ENCODE measurements around the gene EFEMP1. TPM values are rescaled to one million over a fixed set of nuclear protein-coding genes. Genes with fewer than 3 reads are reported as not detected.

EFEMP1 gene
- total and polyA plus RNA-seq, 7 experiments from 2014 or later: not detected

- ChIA-PET CTCF (no interaction called here), POLR2A (no interaction called here)
- H3K4me1 ChIP-seq (ENCODE audit: control insufficient read depth in 2 of 2, insufficient read depth in 2 of 2, low read length in 2 of 2): no peaks in the 10 kb centered on the region
- Mint-ChIP-seq H3K27ac (no peak overlapping the region), H3K4me3 (no peak overlapping the region), H3K4me1 (peaks cover 0 to 1% (median 0%) of the 10 kb centered on the region in 7 donors), H3K36me3 (no peaks in the 10 kb centered on the region), H3K27me3 (peaks cover 0 to 29% (median 8%) of the 10 kb centered on the region in 5 donors), H3K9me3 (peaks cover 0 to 7% (median 0%) of the 10 kb centered on the region in 11 donors)
- H3K4me3 ChIP-seq (ENCODE audit: low read length): no peak overlapping the region
- intact Hi-C loops (cut with micrococcal nuclease): no loop called here
- H3K27ac ChIP-seq (ENCODE audit: low read depth, low read length): no peak overlapping the region
- no peaks in the 10 kb centered on the region for H3K36me3 ChIP-seq (ENCODE audit: control insufficient read depth in 2 of 3, insufficient read depth in 3 of 3, low read length in 3 of 3)
- H3K9me3 ChIP-seq (ENCODE audit: control insufficient read depth in 2 of 3, low read length in 3 of 3): no peaks in the 10 kb centered on the region
- H3K27me3 ChIP-seq (ENCODE audit: control insufficient read depth in 2 of 2, insufficient read depth in 2 of 2, low read length in 2 of 2): no peaks in the 10 kb centered on the region
- DNase-seq (no peak), ATAC-seq (no peak)
Measured at GRCh38 chr2:55949613-55950012, 26.0 kb upstream of the EFEMP1 start.

GRCh38 chr2:55949211-55949610 lies 25.6 kb upstream of the EFEMP1 start:
- H3K36me3 Mint-ChIP-seq: no peaks in the 10 kb centered on the region

GRCh38 chr2:55948176-55948923 lies 24.8 kb upstream of the EFEMP1 start:
- H3K4me1 Mint-ChIP-seq: peaks cover 0 to 1% (median 0%) of the 10 kb centered on the region in 7 donors
- Histone ChIP-seq H3K4me3 (ENCODE audit: low read length) (no peak overlapping the region), H3K36me3 (ENCODE audit: control insufficient read depth in 2 of 3, insufficient read depth in 3 of 3, low read length in 3 of 3) (no peaks in the 10 kb centered on the region), H3K4me1 (ENCODE audit: control insufficient read depth in 2 of 2, insufficient read depth in 2 of 2, low read length in 2 of 2) (no peaks in the 10 kb centered on the region), H3K27me3 (ENCODE audit: control insufficient read depth in 2 of 2, insufficient read depth in 2 of 2, low read length in 2 of 2) (no peaks in the 10 kb centered on the region), H3K27ac (ENCODE audit: low read depth, low read length) (no peak overlapping the region), H3K9me3 (ENCODE audit: control insufficient read depth in 2 of 3, low read length in 3 of 3) (no peaks in the 10 kb centered on the region)
- H3K4me3 Mint-ChIP-seq: no peak overlapping the region
- no peak overlapping the region for H3K27ac Mint-ChIP-seq
- H3K36me3 Mint-ChIP-seq: no peaks in the 10 kb centered on the region
- H3K9me3 Mint-ChIP-seq: peaks cover 0 to 7% (median 0%) of the 10 kb centered on the region in 11 donors
- peaks cover 0 to 31% (median 8%) of the 10 kb centered on the region in 5 donors for H3K27me3 Mint-ChIP-seq
- intact Hi-C loops (cut with micrococcal nuclease): no loop called here
- DNase-seq (no peak), ATAC-seq (no peak)
- CTCF ChIA-PET: no interaction called here
- POLR2A ChIA-PET: no interaction called here

More at GRCh38 chr2:55949211-55949610, 25.6 kb upstream of the EFEMP1 start:
- Histone ChIP-seq H3K27me3 (ENCODE audit: control insufficient read depth in 2 of 2, insufficient read depth in 2 of 2, low read length in 2 of 2) (no peaks in the 10 kb centered on the region), H3K36me3 (ENCODE audit: control insufficient read depth in 2 of 3, insufficient read depth in 3 of 3, low read length in 3 of 3) (no peaks in the 10 kb centered on the region), H3K4me3 (ENCODE audit: low read length) (no peak overlapping the region), H3K27ac (ENCODE audit: low read depth, low read length) (no peak overlapping the region), H3K4me1 (ENCODE audit: control insufficient read depth in 2 of 2, insufficient read depth in 2 of 2, low read length in 2 of 2) (no peaks in the 10 kb centered on the region), H3K9me3 (ENCODE audit: control insufficient read depth in 2 of 3, low read length in 3 of 3) (no peaks in the 10 kb centered on the region)
- no peak overlapping the region for H3K27ac Mint-ChIP-seq
- ChIA-PET CTCF (no interaction called here), POLR2A (no interaction called here)
- peaks cover 0 to 7% (median 0%) of the 10 kb centered on the region in 11 donors for H3K9me3 Mint-ChIP-seq
- peaks cover 0 to 29% (median 8%) of the 10 kb centered on the region in 5 donors for H3K27me3 Mint-ChIP-seq
- H3K4me1 Mint-ChIP-seq: peaks cover 0 to 1% (median 0%) of the 10 kb centered on the region in 7 donors
- H3K4me3 Mint-ChIP-seq: no peak overlapping the region
- ATAC-seq: no peak
- no peak for DNase-seq
- intact Hi-C loops (cut with micrococcal nuclease): no loop called here

GRCh38 chr2:55947752-55948151 lies 24.2 kb upstream of the EFEMP1 start:
- CTCF ChIA-PET: no interaction called here
- peaks cover 0 to 1% (median 0%) of the 10 kb centered on the region in 7 donors for H3K4me1 Mint-ChIP-seq
- Histone ChIP-seq H3K36me3 (ENCODE audit: control insufficient read depth in 2 of 3, insufficient read depth in 3 of 3, low read length in 3 of 3) (no peaks in the 10 kb centered on the region), H3K4me1 (ENCODE audit: control insufficient read depth in 2 of 2, insufficient read depth in 2 of 2, low read length in 2 of 2) (no peaks in the 10 kb centered on the region), H3K27me3 (ENCODE audit: control insufficient read depth in 2 of 2, insufficient read depth in 2 of 2, low read length in 2 of 2) (no peaks in the 10 kb centered on the region), H3K9me3 (ENCODE audit: control insufficient read depth in 2 of 3, low read length in 3 of 3) (no peaks in the 10 kb centered on the region), H3K27ac (ENCODE audit: low read depth, low read length) (no peak overlapping the region), H3K4me3 (ENCODE audit: low read length) (no peak overlapping the region)
- ATAC-seq (no peak), DNase-seq (no peak)
- H3K9me3 Mint-ChIP-seq: peaks cover 0 to 7% (median 0%) of the 10 kb centered on the region in 11 donors
- H3K4me3 Mint-ChIP-seq: no peak overlapping the region
- intact Hi-C loops (cut with micrococcal nuclease): no loop called here
- no peaks in the 10 kb centered on the region for H3K36me3 Mint-ChIP-seq
- POLR2A ChIA-PET: no interaction called here
- peaks cover 0 to 31% (median 8%) of the 10 kb centered on the region in 5 donors for H3K27me3 Mint-ChIP-seq
- H3K27ac Mint-ChIP-seq: no peak overlapping the region

- intact Hi-C loops (cut with micrococcal nuclease): no loop called here
- no peak overlapping the region for H3K27ac ChIP-seq (ENCODE audit: low read depth, low read length)
- ChIA-PET CTCF (no interaction called here), POLR2A (no interaction called here)
- no peaks in the 10 kb centered on the region for H3K27me3 ChIP-seq (ENCODE audit: control insufficient read depth in 2 of 2, insufficient read depth in 2 of 2, low read length in 2 of 2)
- Mint-ChIP-seq H3K27ac (no peak overlapping the region), H3K9me3 (peaks cover 0 to 7% (median 0%) of the 10 kb centered on the region in 11 donors), H3K4me1 (no peaks in the 10 kb centered on the region), H3K36me3 (no peaks in the 10 kb centered on the region), H3K4me3 (no peak overlapping the region), H3K27me3 (peaks cover 0 to 26% (median 8%) of the 10 kb centered on the region in 5 donors)
- H3K4me1 ChIP-seq (ENCODE audit: control insufficient read depth in 2 of 2, insufficient read depth in 2 of 2, low read length in 2 of 2): no peaks in the 10 kb centered on the region
- DNase-seq (no peak), ATAC-seq (no peak)
- H3K4me3 ChIP-seq (ENCODE audit: low read length): no peak overlapping the region
- H3K9me3 ChIP-seq (ENCODE audit: control insufficient read depth in 2 of 3, low read length in 3 of 3): no peaks in the 10 kb centered on the region
- H3K36me3 ChIP-seq (ENCODE audit: control insufficient read depth in 2 of 3, insufficient read depth in 3 of 3, low read length in 3 of 3): no peaks in the 10 kb centered on the region
Measured at GRCh38 chr2:55946793-55947192, 23.2 kb upstream of the EFEMP1 start.

- Mint-ChIP-seq H3K9me3 (peaks cover 0 to 2% (median 0%) of the 10 kb centered on the region in 11 donors), H3K4me3 (no peak overlapping the region), H3K27me3 (peaks cover 0 to 12% (median 5%) of the 10 kb centered on the region in 5 donors), H3K36me3 (no peaks in the 10 kb centered on the region), H3K27ac (no peak overlapping the region), H3K4me1 (no peaks in the 10 kb centered on the region)
- H3K27ac ChIP-seq (ENCODE audit: low read depth, low read length): no peak overlapping the region
- intact Hi-C loops (cut with micrococcal nuclease): no loop called here
- H3K9me3 ChIP-seq (ENCODE audit: control insufficient read depth in 2 of 3, low read length in 3 of 3): no peaks in the 10 kb centered on the region
- H3K36me3 ChIP-seq (ENCODE audit: control insufficient read depth in 2 of 3, insufficient read depth in 3 of 3, low read length in 3 of 3): no peaks in the 10 kb centered on the region
- ATAC-seq (no peak), DNase-seq (no peak)
- no peaks in the 10 kb centered on the region for H3K27me3 ChIP-seq (ENCODE audit: control insufficient read depth in 2 of 2, insufficient read depth in 2 of 2, low read length in 2 of 2)
- no peaks in the 10 kb centered on the region for H3K4me1 ChIP-seq (ENCODE audit: control insufficient read depth in 2 of 2, insufficient read depth in 2 of 2, low read length in 2 of 2)
- H3K4me3 ChIP-seq (ENCODE audit: low read length): no peak overlapping the region
- ChIA-PET CTCF (no interaction called here), POLR2A (no interaction called here)
Measured at GRCh38 chr2:55943466-55943865, 19.9 kb upstream of the EFEMP1 start.

GRCh38 chr2:55936351-55936750 lies 12.8 kb upstream of the EFEMP1 start:
- Mint-ChIP-seq H3K27ac (no peak overlapping the region), H3K9me3 (peaks cover 0 to 5% (median 0%) of the 10 kb centered on the region in 11 donors), H3K36me3 (no peaks in the 10 kb centered on the region), H3K4me3 (no peak overlapping the region), H3K4me1 (no peaks in the 10 kb centered on the region), H3K27me3 (peaks cover 0 to 14% (median 4%) of the 10 kb centered on the region in 5 donors)
- CTCF ChIA-PET: no interaction called here
- Histone ChIP-seq H3K36me3 (ENCODE audit: control insufficient read depth in 2 of 3, insufficient read depth in 3 of 3, low read length in 3 of 3) (no peaks in the 10 kb centered on the region), H3K27ac (ENCODE audit: low read depth, low read length) (no peak overlapping the region), H3K27me3 (ENCODE audit: control insufficient read depth in 2 of 2, insufficient read depth in 2 of 2, low read length in 2 of 2) (no peaks in the 10 kb centered on the region), H3K4me3 (ENCODE audit: low read length) (no peak overlapping the region), H3K4me1 (ENCODE audit: control insufficient read depth in 2 of 2, insufficient read depth in 2 of 2, low read length in 2 of 2) (no peaks in the 10 kb centered on the region), H3K9me3 (ENCODE audit: control insufficient read depth in 2 of 3, low read length in 3 of 3) (no peaks in the 10 kb centered on the region)
- POLR2A ChIA-PET: no interaction called here
- DNase-seq (no peak), ATAC-seq (no peak)
- intact Hi-C loops (cut with micrococcal nuclease): no loop called here

All from naive thymus-derived CD4-positive, alpha-beta T cell (primary cell).